HCT116 (cell line): ENCODE results near the gene C16orf78. TPM values are rescaled to one million over a fixed set of nuclear protein-coding genes. Genes with fewer than 3 reads are reported as not detected.

Experiments
- ATAC-seq: fragments of 200-7000 bp; cut with Tn5 transposase; 2 replicates; pipeline ENCODE4 v1.9.1; 2020; ENCODE audit warnings: mild to moderate bottlenecking, moderate library complexity
- BruUV-seq: library from RNA; stranded (reverse); fragments of 400-500 nt; replicated peaks from 2 replicates; lab custom pipeline; 2021; lab: Mats Ljungman, UMichigan
- CTCF ChIA-PET: fragments of 300-600 bp; sonication (Branson Sonifier 250); formaldehyde crosslinking; loops from one replicate; lab custom pipeline; 2021; ENCODE audit warnings: antibody characterized with exemption; lab: Charles Lee
- POLR2A ChIA-PET: fragments of 300-600, 350-600 bp; sonication (Branson Sonifier 250); formaldehyde crosslinking; loops from one replicate; lab custom pipeline; 2021; ENCODE audit warnings: antibody characterized with exemption; lab: Charles Lee
- RAD21 ChIA-PET, 2 experiments: fragments of 300-600 bp; sonication (Branson Sonifier 250); formaldehyde crosslinking; loops; one replicate each; lab custom pipeline; 2023; ENCODE audit warnings: low total read pairs in 2 of 2; ENCODE audit not compliant: uncharacterized antibody in 2 of 2, unreplicated experiment in 2 of 2, low non-redundant PET in 1 of 2; lab: Charles Lee
- DNase-seq: peaks from one replicate; pipeline ENCODE4 v3.0.0-alpha.2; 2010; ENCODE audit warnings: low read depth, low spot score
- H2AFZ ChIP-seq: fragments of 200-600 bp; shearing (Covaris generic), sonication (generic); 2 replicates; pipeline ENCODE4 v1.6.1; 2017; ENCODE audit warnings: low read depth, mixed run types, mixed read lengths, antibody characterized with exemption, low read length; ENCODE audit not compliant: poor library complexity, severe bottlenecking
- H3K27ac ChIP-seq: 2 replicates; pipeline ENCODE4 v1.5.1; 2012; ENCODE audit warnings: low read depth, low read length
- H3K27me3 ChIP-seq: fragments of 200-600 bp; sonication (generic); 2 replicates; pipeline ENCODE4 v1.6.1; 2016; ENCODE audit warnings: mixed run types, low read length, mixed read lengths; ENCODE audit not compliant: insufficient read depth
- H3K36me3 ChIP-seq, 2 experiments: fragments of 200-500 bp in 1 of 2; fragments of 200-600 bp in 1 of 2; sonication (Bioruptor generic) in 1 of 2; sonication (generic) in 1 of 2; 2 replicates each; pipeline versions ENCODE4 v1.5.1 to v1.6.1; 2014 to 2016; ENCODE audit warnings: low read length in 2 of 2, inconsistent platforms in 1 of 2, mixed read lengths in 1 of 2, mixed run types in 1 of 2; ENCODE audit not compliant: insufficient read depth in 2 of 2, control insufficient read depth in 1 of 2
- H3K4me1 ChIP-seq, 2 experiments: fragments of 200-600 bp in 1 of 2; sonication (generic) in 1 of 2; 2 replicates each; pipeline versions ENCODE4 v1.5.1 to v1.6.1; 2012 to 2017; ENCODE audit warnings: low read length in 2 of 2, inconsistent platforms in 1 of 2, mild to moderate bottlenecking in 1 of 2, mixed read lengths in 1 of 2, mixed run types in 1 of 2, moderate library complexity in 1 of 2; ENCODE audit not compliant: insufficient read depth in 2 of 2, control insufficient read depth in 1 of 2
- H3K4me2 ChIP-seq: fragments of 200-600 bp; sonication (generic); 2 replicates; pipeline ENCODE4 v1.6.1; 2017; ENCODE audit warnings: mixed run types, low read length, mixed read lengths
- H3K4me3 ChIP-seq, 2 experiments: fragments of 200-600 bp in 1 of 2; sonication (generic) in 1 of 2; replicated peaks in 1 of 2; 2 replicates each; pipeline ENCODE4 v1.5.1; 2011 to 2016; ENCODE audit warnings: low read length in 2 of 2, control low read depth in 1 of 2, low read depth in 1 of 2, mild to moderate bottlenecking in 1 of 2, mixed read lengths in 1 of 2, mixed run types in 1 of 2
- H3K79me2 ChIP-seq: fragments of 200-600 bp; sonication (generic); 2 replicates; pipeline ENCODE4 v1.6.1; 2017; ENCODE audit warnings: mild to moderate bottlenecking, mixed run types, low read length, moderate library complexity, mixed read lengths; ENCODE audit not compliant: insufficient read depth
- H3K9ac ChIP-seq: fragments of 200-600 bp; sonication (generic); 2 replicates; pipeline ENCODE4 v1.6.1; 2016; ENCODE audit warnings: low read length, mixed read lengths
- H3K9me2 ChIP-seq: fragments of 200-600 bp; sonication (generic), shearing (Covaris generic); 2 replicates; pipeline ENCODE4 v1.6.1; 2017; ENCODE audit warnings: mixed run types, mild to moderate bottlenecking, moderate library complexity; ENCODE audit not compliant: insufficient read depth
- H3K9me3 ChIP-seq, 2 experiments: fragments of 200-500 bp in 1 of 2; fragments of 200-600 bp in 1 of 2; sonication (Bioruptor generic) in 1 of 2; sonication (generic) in 1 of 2; 2 replicates each; pipeline ENCODE4 v1.6.1; 2014 to 2017; ENCODE audit warnings: low read length in 2 of 2, mixed read lengths in 2 of 2, inconsistent platforms in 1 of 2, low read depth in 1 of 2, mild to moderate bottlenecking in 1 of 2, mixed run types in 1 of 2, moderate library complexity in 1 of 2; ENCODE audit not compliant: control insufficient read depth in 1 of 2, insufficient read depth in 1 of 2
- H4K20me1 ChIP-seq: fragments of 200-600 bp; sonication (generic), shearing (Covaris generic); 2 replicates; pipeline ENCODE4 v1.6.1; 2017; ENCODE audit warnings: mixed run types, mild to moderate bottlenecking, moderate library complexity; ENCODE audit not compliant: insufficient read depth
- CBX3 ChIP-seq: IDR thresholded peaks from 2 replicates; pipeline ENCODE4 v1.6.1; 2012; ENCODE audit warnings: low read depth
- EGR1 ChIP-seq: IDR thresholded peaks from 2 replicates; pipeline ENCODE4 v1.6.1; 2012; ENCODE audit warnings: low read depth
- EZH2 ChIP-seq: fragments of 200-600 bp; sonication (generic); IDR thresholded peaks from 2 replicates; pipeline ENCODE4 v1.6.1; 2017; ENCODE audit warnings: antibody characterized with exemption, mixed run types
- EZH2phosphoT487 ChIP-seq: fragments of 200-600 bp; IDR thresholded peaks from 2 replicates; pipeline ENCODE4 v1.6.1; 2018; ENCODE audit warnings: antibody characterized with exemption, borderline replicate concordance
- FOSL1 ChIP-seq: IDR thresholded peaks from 2 replicates; pipeline ENCODE4 v1.6.1; 2012; ENCODE audit warnings: low read depth
- JUND ChIP-seq: IDR thresholded peaks from 2 replicates; pipeline ENCODE4 v1.6.1; 2012
- POLR2A ChIP-seq: IDR thresholded peaks from 2 replicates; pipeline ENCODE4 v1.7.0; 2011; ENCODE audit warnings: borderline replicate concordance; ENCODE audit not compliant: insufficient read depth, insufficient read length; ENCODE audit errors: extremely low read depth
- POLR2AphosphoS5 ChIP-seq: IDR thresholded peaks from 2 replicates; pipeline ENCODE4 v1.6.1; 2011; ENCODE audit warnings: mild to moderate bottlenecking, low read depth, low read length, moderate library complexity
- RAD21 ChIP-seq: IDR thresholded peaks from 2 replicates; pipeline ENCODE4 v1.6.1; 2012; ENCODE audit warnings: low read depth, mild to moderate bottlenecking
- REST ChIP-seq: IDR thresholded peaks from 2 replicates; pipeline ENCODE4 v1.6.1; 2012; ENCODE audit warnings: low read depth
- SIN3A ChIP-seq: IDR thresholded peaks from 2 replicates; pipeline ENCODE4 v1.6.1; 2012; ENCODE audit warnings: low read depth
- ZBTB33 ChIP-seq: IDR thresholded peaks from 2 replicates; pipeline ENCODE4 v1.6.1; 2011; ENCODE audit warnings: mild to moderate bottlenecking, low read length, moderate library complexity; ENCODE audit not compliant: insufficient replicate concordance; ENCODE audit errors: extremely low read depth
- ZNF274 ChIP-seq: fragments of 200-500 bp; sonication (Bioruptor generic); IDR thresholded peaks from 2 replicates; pipeline ENCODE4 v1.6.1; 2014; ENCODE audit warnings: mild to moderate bottlenecking, low read depth, low read length, inconsistent platforms
- intact Hi-C: fragments of 100-400 bp; cut with micrococcal nuclease; formaldehyde crosslinking; loops from 2 replicates; pipeline ENCODE4 v1.10.0; 2022
- total RNA-seq: library from RNA; stranded (reverse); gene quantifications from one replicate; pipeline ENCODE4 v1.2.1, GENCODE V29; 2021; ENCODE audit not compliant: unreplicated experiment

Gene C16orf78
- total RNA-seq, 1 experiment from 2014 or later, result not detected

GRCh38 chr16:49369651-49370611 lies 3.7 kb upstream of the C16orf78 start (continued):
- TF ChIP-seq EZH2phosphoT487, result no peak
- TF ChIP-seq EGR1, result no peak
- no peak for TF ChIP-seq POLR2AphosphoS5
- no peak for TF ChIP-seq EZH2
- no peak for TF ChIP-seq ZNF274

- no TSS peak for BruUV-seq
- Histone ChIP-seq H3K79me2 (no peaks in the 10 kb centered on the region), H3K27me3 (peaks cover 10% of the 10 kb centered on the region), H3K27ac (no peak overlapping the region), H3K9me3 (no peaks in the 10 kb centered on the region), H3K9ac (no peak overlapping the region), H3K4me2 (no peak overlapping the region), H3K36me3 (no peaks in the 10 kb centered on the region), H3K4me3 (no peak overlapping the region), H3K4me1 (no peaks in the 10 kb centered on the region), H3K9me2 (no peaks in the 10 kb centered on the region), H4K20me1 (no peaks in the 10 kb centered on the region), H2AFZ (no peak overlapping the region)
- intact Hi-C loops, result no loop called here
- ChIA-PET RAD21 (no interaction called here), CTCF (no interaction called here), POLR2A (no interaction called here)
- TF ChIP-seq FOSL1 (no peak), POLR2AphosphoS5 (no peak), EGR1 (no peak), EZH2phosphoT487 (no peak), JUND (no peak), RAD21 (no peak), POLR2A (no peak), REST (no peak), CBX3 (no peak), SIN3A (no peak), ZBTB33 (no peak)
- DNase-seq, result no peak
- no peak for ATAC-seq
These were observed 2.6 kb downstream of the C16orf78 start for GRCh38 chr16:49376206-49376605.
